Gastroesophageal sphincter (tissue), 4 donors: ENCODE results near the gene ADM. TPM values are rescaled to one million over a fixed set of nuclear protein-coding genes. Genes with fewer than 3 reads are reported as not detected.

ENCODE experiments used
- ATAC-seq: fragments of 150-250 bp; one replicate; pipeline ENCODE4 v1.9.1; 2016; ENCODE audit warnings: mild to moderate bottlenecking, moderate library complexity
- H3K27ac ChIP-seq, 4 donors: fragments of 200-600 bp; sonication (generic) in 3 of 4; 1 replicate in 3 of 4; 2 replicates in 1 of 4; pipeline ENCODE4 v1.5.1; 2016 to 2019
- H3K27me3 ChIP-seq: fragments of 200-600 bp; sonication (generic); one replicate; pipeline ENCODE4 v1.5.1; 2019
- H3K36me3 ChIP-seq, 2 donors: fragments of 200-600 bp; sonication (generic); one replicate each; pipeline ENCODE4 v1.5.1; 2019; ENCODE audit warnings: control low read depth in 1 of 2
- H3K4me1 ChIP-seq, 3 donors: fragments of 200-600 bp; sonication (generic); 1 replicate in 2 of 3; 2 replicates in 1 of 3; pipeline ENCODE4 v1.5.1; 2016 to 2019; ENCODE audit warnings: control low read depth in 2 of 3
- H3K4me3 ChIP-seq, 2 donors: fragments of 200-600 bp; sonication (generic); one replicate each; pipeline ENCODE4 v1.5.1; 2019; ENCODE audit warnings: mild to moderate bottlenecking in 1 of 2, moderate library complexity in 1 of 2
- H3K9me3 ChIP-seq, 3 donors: fragments of 200-600 bp; sonication (generic); one replicate each; pipeline ENCODE4 v1.5.1; 2017 to 2019; ENCODE audit warnings: control low read depth in 2 of 3
- EP300 ChIP-seq: sonication (generic); formaldehyde crosslinking; IDR thresholded peaks from one replicate; pipeline ENCODE4 v1.6.1; 2017; ENCODE audit warnings: antibody characterized with exemption, mild to moderate bottlenecking
- POLR2A ChIP-seq, 2 donors: fragments of 450-650 bp; IDR thresholded peaks; one replicate each; pipeline ENCODE4 v1.6.1; 2017; ENCODE audit warnings: antibody characterized with exemption in 2 of 2, mild to moderate bottlenecking in 2 of 2, moderate library complexity in 1 of 2
- POLR2AphosphoS5 ChIP-seq: sonication (generic); formaldehyde crosslinking; IDR thresholded peaks from one replicate; pipeline ENCODE4 v1.6.1; 2017; ENCODE audit warnings: antibody characterized with exemption
- WGBS, 2 donors: methylation state at CpG; one replicate each; pipeline ENCODE4 v1.1.5; 2018; ENCODE audit warnings: low coverage in 1 of 2; 5-methylcytosine and 5-hydroxymethylcytosine counted together
- total RNA-seq, 4 donors: library from RNA; depleted of rRNA; stranded (reverse); fragments of >200 nt; gene quantifications; one replicate each; pipeline ENCODE4 v1.1.0, GENCODE V29; 2016
- TF ChIP-seq, protein P1 (sequence below), 4 experiments: fragments of 200-600 bp in 2 of 4; fragments of 450-650 bp in 2 of 4; sonication (generic) in 1 of 4; IDR thresholded peaks; one replicate each; pipeline ENCODE4 v1.5.1; 2017 to 2019; ENCODE audit warnings: antibody characterized with exemption in 4 of 4, mild to moderate bottlenecking in 2 of 4, moderate library complexity in 2 of 4

Gene ADM
- total RNA-seq, 4 donors from 2014 or later, result 36.3 to 108 (median 81.8) TPM

- peak overlapping the region in 1 of 2 donors; percentile 0 for H3K4me3 ChIP-seq
- no peaks in the 10 kb centered on the region for H3K36me3 ChIP-seq
- peak overlapping the region; percentile 1 to 73 (median 64) for H3K27ac ChIP-seq
- TF ChIP-seq EP300, result no peak
- no peak for TF ChIP-seq POLR2AphosphoS5
- no peak for TF ChIP-seq POLR2A (IDR thresholded peaks at IDR 0.05)
- TF ChIP-seq, protein P1, sequence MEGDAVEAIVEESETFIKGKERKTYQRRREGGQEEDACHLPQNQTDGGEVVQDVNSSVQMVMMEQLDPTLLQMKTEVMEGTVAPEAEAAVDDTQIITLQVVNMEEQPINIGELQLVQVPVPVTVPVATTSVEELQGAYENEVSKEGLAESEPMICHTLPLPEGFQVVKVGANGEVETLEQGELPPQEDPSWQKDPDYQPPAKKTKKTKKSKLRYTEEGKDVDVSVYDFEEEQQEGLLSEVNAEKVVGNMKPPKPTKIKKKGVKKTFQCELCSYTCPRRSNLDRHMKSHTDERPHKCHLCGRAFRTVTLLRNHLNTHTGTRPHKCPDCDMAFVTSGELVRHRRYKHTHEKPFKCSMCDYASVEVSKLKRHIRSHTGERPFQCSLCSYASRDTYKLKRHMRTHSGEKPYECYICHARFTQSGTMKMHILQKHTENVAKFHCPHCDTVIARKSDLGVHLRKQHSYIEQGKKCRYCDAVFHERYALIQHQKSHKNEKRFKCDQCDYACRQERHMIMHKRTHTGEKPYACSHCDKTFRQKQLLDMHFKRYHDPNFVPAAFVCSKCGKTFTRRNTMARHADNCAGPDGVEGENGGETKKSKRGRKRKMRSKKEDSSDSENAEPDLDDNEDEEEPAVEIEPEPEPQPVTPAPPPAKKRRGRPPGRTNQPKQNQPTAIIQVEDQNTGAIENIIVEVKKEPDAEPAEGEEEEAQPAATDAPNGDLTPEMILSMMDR (IDR thresholded peaks at IDR 0.05), result no peak
- no peaks in the 10 kb centered on the region for H3K9me3 ChIP-seq
- peaks cover 5 to 45% (median 7%) of the 10 kb centered on the region in 3 donors for H3K4me1 ChIP-seq
- ATAC-seq, result no peak
- no peaks in the 10 kb centered on the region for H3K27me3 ChIP-seq
These were observed 31.1 kb upstream of the ADM start for GRCh38 chr11:10273738-10274137.

DNA sequence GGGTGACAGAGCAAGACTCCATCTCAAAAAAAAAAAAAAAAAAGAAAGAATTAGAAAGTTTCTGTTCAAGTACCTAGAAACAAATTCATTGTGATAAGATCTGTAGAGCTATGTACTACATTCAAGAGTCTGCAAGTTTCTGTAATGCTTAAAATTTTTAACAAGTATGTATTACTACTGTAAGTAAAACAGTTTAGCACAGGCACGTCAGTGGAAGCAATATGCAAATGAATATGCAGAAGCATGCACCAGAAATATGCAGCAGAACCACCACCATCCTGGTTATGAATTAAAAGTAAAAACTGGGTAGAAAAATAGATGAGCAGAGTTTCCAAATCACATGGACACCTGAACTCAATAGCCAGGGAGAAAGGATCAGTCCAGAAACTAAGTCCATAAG, 30.1 kb upstream of the ADM start:
- peaks cover 5 to 36% (median 7%) of the 10 kb centered on the region in 3 donors for H3K4me1 ChIP-seq
- no peaks in the 10 kb centered on the region for H3K36me3 ChIP-seq
- no peak overlapping the region for H3K4me3 ChIP-seq
- 31 to 56% methylated on average over 1 of the region's 1 CpG for WGBS, 2 donors
- no peaks in the 10 kb centered on the region for H3K27me3 ChIP-seq
- TF ChIP-seq EP300, result no peak
- no peak for TF ChIP-seq POLR2A (IDR thresholded peaks at IDR 0.05)
- TF ChIP-seq, protein P1 (IDR thresholded peaks at IDR 0.05), result no peak
- no peak for TF ChIP-seq POLR2AphosphoS5
- H3K9me3 ChIP-seq, result no peaks in the 10 kb centered on the region
- peak overlapping the region in 1 of 4 donors; percentile 73 for H3K27ac ChIP-seq
- no peak for ATAC-seq

DNA sequence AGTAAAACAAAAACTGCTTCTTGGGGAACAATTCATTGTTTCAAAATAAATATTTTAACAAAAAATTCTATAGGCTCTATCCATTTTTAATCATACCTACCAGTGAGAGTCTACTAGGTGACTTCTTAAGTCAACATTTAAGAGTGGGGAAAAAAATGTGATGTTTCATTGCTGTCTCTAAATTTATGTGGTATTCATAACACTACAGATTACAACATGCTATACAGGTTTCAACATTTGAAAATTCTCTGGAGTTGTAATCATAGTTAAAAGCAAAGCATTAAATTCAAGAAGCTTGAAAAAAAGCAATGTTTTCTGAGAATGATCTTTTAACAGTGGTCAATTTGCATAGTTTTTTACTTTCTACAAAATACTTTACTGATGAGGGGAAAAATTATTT, 29.2 kb upstream of the ADM start:
- Histone ChIP-seq H3K9me3 (no peaks in the 10 kb centered on the region), H3K27me3 (no peaks in the 10 kb centered on the region), H3K4me1 (peaks cover 5 to 36% (median 7%) of the 10 kb centered on the region in 3 donors), H3K4me3 (no peak overlapping the region), H3K36me3 (no peaks in the 10 kb centered on the region), H3K27ac (no peak overlapping the region)
- TF ChIP-seq POLR2A (IDR thresholded peaks at IDR 0.05), result no peak
- TF ChIP-seq POLR2AphosphoS5, result no peak
- TF ChIP-seq, protein P1 (IDR thresholded peaks at IDR 0.05), result no peak
- no peak for ATAC-seq

DNA sequence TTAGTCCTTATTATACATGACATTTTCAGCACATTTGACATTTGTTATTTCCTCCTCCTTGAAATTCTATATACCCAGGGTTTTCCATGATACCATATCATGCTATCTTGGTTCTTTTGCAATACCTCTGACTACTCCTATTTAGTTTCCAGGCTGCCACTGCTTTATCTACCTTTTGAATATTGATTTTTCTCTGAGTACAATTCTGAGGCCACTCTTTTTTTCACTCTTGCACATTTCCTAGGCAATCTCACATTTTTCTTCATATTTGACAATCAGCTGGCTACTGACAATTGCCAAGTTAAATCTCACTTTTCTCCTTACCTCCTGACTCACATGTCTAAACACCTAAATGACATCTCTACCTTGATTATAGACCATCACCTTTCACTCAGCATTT, 22.8 kb upstream of the ADM start:
- H3K27me3 ChIP-seq, result no peaks in the 10 kb centered on the region
- no peak overlapping the region for H3K4me3 ChIP-seq
- H3K36me3 ChIP-seq, result no peaks in the 10 kb centered on the region
- no peak for TF ChIP-seq POLR2A (IDR thresholded peaks at IDR 0.05)
- TF ChIP-seq, protein P1 (IDR thresholded peaks at IDR 0.05), result no peak
- TF ChIP-seq EP300, result no peak
- TF ChIP-seq POLR2AphosphoS5, result no peak
- no peak overlapping the region for H3K27ac ChIP-seq
- no peaks in the 10 kb centered on the region for H3K9me3 ChIP-seq
- H3K4me1 ChIP-seq, result peaks cover 0 to 37% (median 3%) of the 10 kb centered on the region in 3 donors
- no peak for ATAC-seq

- ATAC-seq, result no peak
- Histone ChIP-seq H3K27me3 (no peaks in the 10 kb centered on the region), H3K4me1 (peaks cover 0 to 40% (median 0%) of the 10 kb centered on the region in 3 donors), H3K27ac (no peak overlapping the region), H3K4me3 (no peak overlapping the region), H3K9me3 (no peaks in the 10 kb centered on the region), H3K36me3 (peaks cover 0 to 5% of the 10 kb centered on the region in 2 donors)
- no peak for TF ChIP-seq EP300
- no peak for TF ChIP-seq POLR2A (IDR thresholded peaks at IDR 0.05)
- TF ChIP-seq POLR2AphosphoS5, result no peak
- TF ChIP-seq, protein P1 (IDR thresholded peaks at IDR 0.05), result no peak
- WGBS, 2 donors, result 67 to 81% methylated on average over 1 of the region's 1 CpG
These were observed 20.9 kb upstream of the ADM start for GRCh38 chr11:10283991-10284390.
